ENCODE measurements around the gene FAM174B.

DNA sequence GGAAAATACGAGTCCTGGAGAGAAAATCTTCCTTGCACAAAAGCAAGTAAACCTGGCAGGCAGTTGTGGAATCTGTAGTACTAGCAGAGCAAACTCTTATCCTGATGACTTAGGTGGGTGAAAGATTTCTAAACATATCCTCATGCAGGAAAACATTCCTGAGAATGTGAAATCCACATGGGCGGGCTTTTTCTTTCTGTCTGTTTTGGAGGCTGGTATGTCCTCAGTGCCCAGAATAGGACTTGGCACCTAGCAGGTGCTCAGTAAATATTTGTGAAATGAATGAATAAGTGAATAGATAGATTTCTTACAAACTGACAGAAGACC is 53.3 kb downstream of the FAM174B start:
- TF ChIP-seq CTCF (IDR thresholded peaks at IDR 0.05; ENCODE audit: poor library complexity) (no peak), EZH2phosphoT487 (IDR thresholded peaks at IDR 0.05; ENCODE audit: low read depth, severe bottlenecking, unreplicated experiment) (no peak)
